ENCODE data around the gene TMUB1.

GRCh38 chr7:151035902-151036301 is 47.4 kb downstream of the TMUB1 start:
- TF ChIP-seq CTCF (conservative IDR thresholded peaks at IDR 0.05; ENCODE audit: low read depth, low read length) = no peak
- no peak for TF ChIP-seq EZH2 (IDR thresholded peaks at IDR 0.05; ENCODE audit: borderline replicate concordance, low read depth, low read length, poor library complexity, severe bottlenecking)
